Endothelial cell of umbilical vein (primary cell): Measurements from ENCODE around the gene FBN3. TPM values are rescaled to one million over a fixed set of nuclear protein-coding genes. Genes with fewer than 3 reads are reported as not detected.

ENCODE experiments used
- BruUV-seq: library from RNA; stranded (reverse); fragments of 400-500 nt; replicated peaks from 2 replicates; lab custom pipeline; 2021; lab: Mats Ljungman, UMichigan
- CTCF ChIA-PET: fragments of 300-600, 350-600 bp; sonication (Branson Sonifier 250); formaldehyde crosslinking; loops from one replicate; lab custom pipeline; 2021; ENCODE audit warnings: antibody characterized with exemption, inconsistent platforms; lab: Charles Lee
- POLR2A ChIA-PET: fragments of 300-600, 350-600 bp; sonication (Branson Sonifier 250); formaldehyde crosslinking; loops from one replicate; lab custom pipeline; 2021; ENCODE audit warnings: antibody characterized with exemption, inconsistent platforms; lab: Charles Lee
- DNase-seq: peaks from one replicate; pipeline ENCODE4 v3.0.0-alpha.2; 2011; ENCODE audit warnings: low read depth, low spot score
- FAIRE-seq: peaks from 2 replicates; lab custom pipeline; 2011; peaks lifted over from hg19 to GRCh38; lab: Jason Lieb, UNC
- H2AFZ ChIP-seq: 2 replicates; pipeline ENCODE4 v1.6.0; 2012; ENCODE audit warnings: low read depth, low read length, control low read depth, inconsistent platforms
- H3K27ac ChIP-seq: 2 replicates; pipeline ENCODE4 v1.5.1; 2011; ENCODE audit warnings: low read depth, mild to moderate bottlenecking, control low read depth, low read length, moderate library complexity; ENCODE audit not compliant: insufficient read depth
- H3K27me3 ChIP-seq, 2 experiments: 2 replicates each; pipeline versions ENCODE4 v1.6.0 to v1.6.1; 2011; ENCODE audit warnings: low read length in 2 of 2, mixed read lengths in 1 of 2; ENCODE audit not compliant: control insufficient read depth in 2 of 2, insufficient read depth in 2 of 2
- H3K36me3 ChIP-seq, 2 experiments: 2 replicates in 1 of 2; 3 replicates in 1 of 2; pipeline ENCODE4 v1.5.1; 2011; ENCODE audit warnings: low read length in 2 of 2, mild to moderate bottlenecking in 1 of 2, moderate library complexity in 1 of 2; ENCODE audit not compliant: control insufficient read depth in 2 of 2, insufficient read depth in 2 of 2; ENCODE audit errors: extremely low read depth in 1 of 2
- H3K4me1 ChIP-seq: 3 replicates; pipeline ENCODE4 v1.5.1; 2011; ENCODE audit warnings: mild to moderate bottlenecking, low read length; ENCODE audit not compliant: control insufficient read depth, insufficient read depth; ENCODE audit errors: extremely low read depth
- H3K4me2 ChIP-seq: 2 replicates; pipeline ENCODE4 v1.6.1; 2011; ENCODE audit warnings: low read length, control low read depth, mixed read lengths; ENCODE audit not compliant: insufficient read depth
- H3K4me3 ChIP-seq, 3 experiments: fragments of 200-600 bp in 1 of 3; sonication (generic), shearing (Covaris generic) in 1 of 3; replicated peaks in 1 of 3; 2 replicates each; pipeline ENCODE4 v1.5.1; 2011 to 2016; ENCODE audit warnings: control low read depth in 3 of 3, low read length in 3 of 3, mild to moderate bottlenecking in 2 of 3, inconsistent platforms in 1 of 3, low read depth in 1 of 3, moderate library complexity in 1 of 3; ENCODE audit not compliant: insufficient read depth in 1 of 3
- H3K79me2 ChIP-seq: 2 replicates; pipeline ENCODE4 v1.6.0; 2012; ENCODE audit warnings: low read length, inconsistent platforms; ENCODE audit not compliant: control insufficient read depth, insufficient read depth
- H3K9ac ChIP-seq: replicated peaks from 2 replicates; pipeline ENCODE3; 2011; ENCODE audit warnings: low read length, control low read depth; ENCODE audit not compliant: insufficient read depth; ENCODE audit errors: extremely low read depth
- H3K9me1 ChIP-seq: replicated peaks from 3 replicates; pipeline ENCODE4 v1.6.0; 2011; ENCODE audit warnings: mild to moderate bottlenecking, low read length; ENCODE audit not compliant: control insufficient read depth, insufficient read depth; ENCODE audit errors: extremely low read depth
- H3K9me3 ChIP-seq: replicated peaks from 2 replicates; pipeline ENCODE4 v1.5.1; 2012; ENCODE audit warnings: low read length, inconsistent platforms; ENCODE audit not compliant: control insufficient read depth, insufficient read depth
- H4K20me1 ChIP-seq: replicated peaks from 2 replicates; pipeline ENCODE3; 2011; ENCODE audit warnings: mild to moderate bottlenecking, low read length; ENCODE audit not compliant: control insufficient read depth, insufficient read depth; ENCODE audit errors: extremely low read depth
- FOS ChIP-seq: IDR thresholded peaks from 2 replicates; pipeline ENCODE4 v1.6.1; 2011; ENCODE audit warnings: mild to moderate bottlenecking, low read length, moderate library complexity, borderline replicate concordance; ENCODE audit not compliant: insufficient read depth
- POLR2A ChIP-seq: IDR thresholded peaks from 2 replicates; pipeline ENCODE4 v1.6.1; 2012; ENCODE audit warnings: low read depth, mild to moderate bottlenecking, control low read depth, low read length
- POLR2AphosphoS5 ChIP-seq: IDR thresholded peaks from 2 replicates; pipeline ENCODE4 v1.6.1; 2012; ENCODE audit warnings: low read depth, mild to moderate bottlenecking, control low read depth, low read length, moderate library complexity; ENCODE audit not compliant: insufficient read depth
- dilution Hi-C: fragments of 300-500 bp; cut with MboI; formaldehyde crosslinking; loops from one replicate; pipeline ENCODE4 v1.15.0; 2019; ENCODE audit warnings: low sequenced_read_pairs; ENCODE audit not compliant: extremely low pct_ligation_motif_present
- intact Hi-C: fragments of 100-400 bp; cut with micrococcal nuclease; formaldehyde crosslinking; loops from one replicate; pipeline ENCODE4 v1.10.0; 2022
- polyA plus RNA-seq, 4 experiments: library from polyadenylated mRNA; depleted of rRNA in 3 of 4; stranded (reverse) in 3 of 4; unstranded in 1 of 4; fragments of >200 nt; gene quantifications; 2 replicates each; pipeline versions ENCODE4 v1.2.1 to v1.2.3, GENCODE V29; 2011 to 2012; ENCODE audit warnings: missing spikeins in 1 of 4
- total RNA-seq: library from RNA; stranded (reverse); gene quantifications from 2 replicates; pipeline ENCODE4 v1.2.3, GENCODE V29; 2021
- TF ChIP-seq, protein P1 (sequence below), 2 donors: IDR thresholded peaks; 1 replicate in 1 of 2; 2 replicates in 1 of 2; pipeline ENCODE4 v1.5.1; 2011; ENCODE audit warnings: low read length in 2 of 2, mild to moderate bottlenecking in 2 of 2, moderate library complexity in 2 of 2, control low read depth in 1 of 2, inconsistent platforms in 1 of 2, low read depth in 1 of 2; ENCODE audit not compliant: insufficient read depth in 1 of 2; ENCODE audit errors: extremely low read depth in 1 of 2

Gene FBN3
- total and polyA plus RNA-seq, 2 donors (not counting 3 experiments of a cell fraction or from before 2014, with no cell fraction given), result not detected

DNA sequence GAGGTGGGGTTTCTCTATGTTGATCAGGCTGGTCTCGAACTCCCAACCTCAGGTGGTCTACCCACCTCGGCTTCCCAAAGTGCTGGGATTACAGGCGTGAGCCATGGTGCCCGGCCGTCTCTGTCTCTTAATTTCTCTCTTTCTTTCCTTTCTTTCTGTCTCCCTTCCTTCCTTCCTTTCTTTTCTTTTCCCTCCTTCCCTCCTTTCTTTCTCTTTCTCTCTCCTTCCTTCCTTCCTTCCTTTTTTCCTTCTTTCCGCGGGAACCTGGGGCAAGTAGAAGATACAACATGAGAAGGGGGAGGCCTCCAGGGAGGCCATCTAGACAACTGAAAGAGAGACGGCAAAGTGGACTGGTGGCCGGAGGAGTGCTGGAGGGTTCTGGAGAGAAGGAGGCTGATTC, 128.7 kb downstream of the FBN3 start:
- dilution Hi-C loops, result no loop called here
- POLR2A ChIA-PET, result no interaction called here
- no peak overlapping the region for H3K4me2 ChIP-seq

DNA sequence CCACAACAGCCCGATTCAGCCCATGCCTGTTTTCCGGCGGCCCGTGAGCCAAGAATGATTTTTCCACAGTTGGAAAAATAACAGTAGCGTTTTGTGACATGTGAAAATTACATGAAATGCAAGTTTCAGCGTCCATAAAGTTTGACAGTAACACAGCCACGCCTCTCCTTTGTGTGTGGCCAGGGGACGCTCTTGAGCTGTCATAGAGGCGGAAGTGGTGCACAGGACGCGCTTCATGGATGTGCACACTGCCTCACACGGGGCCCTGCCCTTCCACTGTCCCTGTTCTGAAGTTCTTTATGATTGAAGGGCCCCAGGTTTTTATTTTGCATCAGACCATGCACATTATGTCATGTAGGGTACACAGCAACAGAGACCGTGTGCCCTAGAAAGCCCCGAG, 131.6 kb downstream of the FBN3 start:
- intact Hi-C loops, result no loop called here
- Histone ChIP-seq H3K27me3 (no peaks in the 10 kb centered on the region), H3K9me1 (no peaks in the 10 kb centered on the region), H3K4me2 (no peak overlapping the region), H4K20me1 (no peaks in the 10 kb centered on the region), H2AFZ (no peak overlapping the region), H3K36me3 (no peaks in the 10 kb centered on the region), H3K9ac (no peak overlapping the region), H3K9me3 (no peaks in the 10 kb centered on the region), H3K79me2 (no peaks in the 10 kb centered on the region), H3K4me3 (no peak overlapping the region), H3K27ac (no peak overlapping the region), H3K4me1 (no peaks in the 10 kb centered on the region)
- DNase-seq, result no peak
- CTCF ChIA-PET, result no interaction called here
- dilution Hi-C loops, result no loop called here
- BruUV-seq, result no TSS peak
- no peak for FAIRE-seq
- TF ChIP-seq POLR2AphosphoS5 (no peak), POLR2A (no peak), FOS (no peak)
- POLR2A ChIA-PET, result no interaction called here

More for the DNA sequence above, 128.7 kb downstream of the FBN3 start:
- no peak for DNase-seq
- no peaks in the 10 kb centered on the region for H4K20me1 ChIP-seq
- no peaks in the 10 kb centered on the region for H3K4me1 ChIP-seq
- H3K27ac ChIP-seq, result no peak overlapping the region
- CTCF ChIA-PET, result no interaction called here
- H3K9me1 ChIP-seq, result no peaks in the 10 kb centered on the region
- intact Hi-C loops, result no loop called here
- BruUV-seq, result no TSS peak
- no peak overlapping the region for H2AFZ ChIP-seq
- no peaks in the 10 kb centered on the region for H3K79me2 ChIP-seq
- H3K36me3 ChIP-seq, result no peaks in the 10 kb centered on the region
- no peaks in the 10 kb centered on the region for H3K9me3 ChIP-seq
- H3K4me3 ChIP-seq, result no peak overlapping the region
- H3K27me3 ChIP-seq, result no peaks in the 10 kb centered on the region
- TF ChIP-seq, protein P1, sequence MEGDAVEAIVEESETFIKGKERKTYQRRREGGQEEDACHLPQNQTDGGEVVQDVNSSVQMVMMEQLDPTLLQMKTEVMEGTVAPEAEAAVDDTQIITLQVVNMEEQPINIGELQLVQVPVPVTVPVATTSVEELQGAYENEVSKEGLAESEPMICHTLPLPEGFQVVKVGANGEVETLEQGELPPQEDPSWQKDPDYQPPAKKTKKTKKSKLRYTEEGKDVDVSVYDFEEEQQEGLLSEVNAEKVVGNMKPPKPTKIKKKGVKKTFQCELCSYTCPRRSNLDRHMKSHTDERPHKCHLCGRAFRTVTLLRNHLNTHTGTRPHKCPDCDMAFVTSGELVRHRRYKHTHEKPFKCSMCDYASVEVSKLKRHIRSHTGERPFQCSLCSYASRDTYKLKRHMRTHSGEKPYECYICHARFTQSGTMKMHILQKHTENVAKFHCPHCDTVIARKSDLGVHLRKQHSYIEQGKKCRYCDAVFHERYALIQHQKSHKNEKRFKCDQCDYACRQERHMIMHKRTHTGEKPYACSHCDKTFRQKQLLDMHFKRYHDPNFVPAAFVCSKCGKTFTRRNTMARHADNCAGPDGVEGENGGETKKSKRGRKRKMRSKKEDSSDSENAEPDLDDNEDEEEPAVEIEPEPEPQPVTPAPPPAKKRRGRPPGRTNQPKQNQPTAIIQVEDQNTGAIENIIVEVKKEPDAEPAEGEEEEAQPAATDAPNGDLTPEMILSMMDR (IDR thresholded peaks at IDR 0.05; ENCODE audit: extremely low read depth in 1 of 2, insufficient read depth in 1 of 2, low read depth in 1 of 2, low read length in 2 of 2), result no peak
- H3K9ac ChIP-seq, result no peak overlapping the region
- FAIRE-seq, result no peak

Other genes starting within 250 kb of the FBN3 start
- 31.6 and 36.0 TPM in 2 replicates for gene MAP2K7, start 245.7 kb downstream of the FBN3 start, total RNA-seq
- gene MAP2K7, start 245.7 kb downstream of the FBN3 start, polyA plus RNA-seq, result 13.8 and 14.0 TPM in 2 replicates
- 1.2 TPM in 1 of 2 replicates, not detected in the other for gene TGFBR3L, start 234.8 kb downstream of the FBN3 start, total RNA-seq
- gene TGFBR3L, start 234.8 kb downstream of the FBN3 start, polyA plus RNA-seq, result 0.35 and 0.81 TPM in 2 replicates
- gene SNAPC2, start 229.3 kb downstream of the FBN3 start, total RNA-seq, result 23.7 and 29.2 TPM in 2 replicates
- 25.8 and 33.0 TPM in 2 replicates for gene SNAPC2, start 229.3 kb downstream of the FBN3 start, polyA plus RNA-seq
- 27.6 and 31.1 TPM in 2 replicates for gene CTXN1, start 223.5 kb downstream of the FBN3 start, total RNA-seq
- 16.0 and 25.6 TPM in 2 replicates for gene CTXN1, start 223.5 kb downstream of the FBN3 start, polyA plus RNA-seq
- 61.5 and 62.9 TPM in 2 replicates for gene TIMM44, start 205.9 kb downstream of the FBN3 start, total RNA-seq
- 64.3 and 82.5 TPM in 2 replicates for gene TIMM44, start 205.9 kb downstream of the FBN3 start, polyA plus RNA-seq
- 124 and 134 TPM in 2 replicates for gene ELAVL1, start 144.0 kb downstream of the FBN3 start, total RNA-seq
- 40.6 and 46.8 TPM in 2 replicates for gene ELAVL1, start 144.0 kb downstream of the FBN3 start, polyA plus RNA-seq
- not detected in 2 replicates for gene CCL25, start 96.8 kb downstream of the FBN3 start, total RNA-seq
- not detected in 2 replicates for gene CCL25, start 96.8 kb downstream of the FBN3 start, polyA plus RNA-seq
- gene CERS4, start 59.8 kb upstream of the FBN3 start, total RNA-seq, result 2.5 and 4.9 TPM in 2 replicates
- 7.7 and 9.9 TPM in 2 replicates for gene CERS4, start 59.8 kb upstream of the FBN3 start, polyA plus RNA-seq
- gene CD320, start 158.8 kb upstream of the FBN3 start, total RNA-seq, result 84.9 and 86.7 TPM in 2 replicates
- gene CD320, start 158.8 kb upstream of the FBN3 start, polyA plus RNA-seq, result 190 and 255 TPM in 2 replicates
- 60.2 and 62.0 TPM in 2 replicates for gene NDUFA7, start 171.8 kb upstream of the FBN3 start, total RNA-seq
- gene NDUFA7, start 171.8 kb upstream of the FBN3 start, polyA plus RNA-seq, result 169 and 196 TPM in 2 replicates
- 1,555 and 1,664 TPM in 2 replicates for gene RPS28, start 171.9 kb upstream of the FBN3 start, total RNA-seq
- 865 and 990 TPM in 2 replicates for gene RPS28, start 171.9 kb upstream of the FBN3 start, polyA plus RNA-seq
- gene KANK3, start 193.7 kb upstream of the FBN3 start, total RNA-seq, result 26.3 and 30.0 TPM in 2 replicates
- 22.1 and 25.0 TPM in 2 replicates for gene KANK3, start 193.7 kb upstream of the FBN3 start, polyA plus RNA-seq
- 3.9 and 4.6 TPM in 2 replicates for gene ANGPTL4, start 214.6 kb upstream of the FBN3 start, total RNA-seq
- 14.1 and 18.5 TPM in 2 replicates for gene ANGPTL4, start 214.6 kb upstream of the FBN3 start, polyA plus RNA-seq
- gene RAB11B, start 240.8 kb upstream of the FBN3 start, total RNA-seq, result 92.2 and 99.8 TPM in 2 replicates
- 74.1 and 80.0 TPM in 2 replicates for gene RAB11B, start 240.8 kb upstream of the FBN3 start, polyA plus RNA-seq